GM12864 (cell line): ENCODE results near the gene WDR86.

ENCODE experiments used
- DNase-seq: peaks from one replicate; pipeline ENCODE4 v3.0.0-alpha.2; 2011; ENCODE audit warnings: low read depth
- H3K4me3 ChIP-seq: 2 replicates; pipeline ENCODE4 v1.5.1; 2011; ENCODE audit warnings: mild to moderate bottlenecking, low read depth, low read length, control low read depth
- CTCF ChIP-seq: IDR thresholded peaks from 2 replicates; pipeline ENCODE4 v1.5.1; 2011; ENCODE audit warnings: low read depth, mild to moderate bottlenecking, moderate library complexity, low read length, control low read depth, inconsistent platforms; ENCODE audit errors: missing control alignments

WDR86 gene

GRCh38 chr7:151435971-151436370, 26.1 kb upstream of the WDR86 start:
- no peak overlapping the region for H3K4me3 ChIP-seq
- DNase-seq, result no peak
- no peak for TF ChIP-seq CTCF

GRCh38 chr7:151435103-151435916, 25.5 kb upstream of the WDR86 start:
- H3K4me3 ChIP-seq, result no peak overlapping the region
- DNase-seq, result no peak
- TF ChIP-seq CTCF, result no peak

- TF ChIP-seq CTCF, result no peak
- no peak for DNase-seq
- no peak overlapping the region for H3K4me3 ChIP-seq
These were observed 24.7 kb upstream of the WDR86 start for GRCh38 chr7:151434549-151434948.

- no peak for TF ChIP-seq CTCF
- no peak for DNase-seq
- H3K4me3 ChIP-seq, result no peak overlapping the region
These were observed 24.0 kb upstream of the WDR86 start for GRCh38 chr7:151433721-151434400.

GRCh38 chr7:151432658-151433521, 23.1 kb upstream of the WDR86 start:
- no peak for DNase-seq

GRCh38 chr7:151431768-151432311, 22.0 kb upstream of the WDR86 start:
- TF ChIP-seq CTCF, result no peak
- no peak overlapping the region for H3K4me3 ChIP-seq
- no peak for DNase-seq

More at GRCh38 chr7:151432658-151433521, 23.1 kb upstream of the WDR86 start:
- peak; percentile 67 for TF ChIP-seq CTCF
- no peak overlapping the region for H3K4me3 ChIP-seq
